ENCODE measurements around the gene CAB39L. TPM values are rescaled to one million over a fixed set of nuclear protein-coding genes. Genes with fewer than 3 reads are reported as not detected.

CAB39L gene
- total and polyA plus RNA-seq, 10 donors = 1.6 to 7.5 (median 5.9) TPM

DNA sequence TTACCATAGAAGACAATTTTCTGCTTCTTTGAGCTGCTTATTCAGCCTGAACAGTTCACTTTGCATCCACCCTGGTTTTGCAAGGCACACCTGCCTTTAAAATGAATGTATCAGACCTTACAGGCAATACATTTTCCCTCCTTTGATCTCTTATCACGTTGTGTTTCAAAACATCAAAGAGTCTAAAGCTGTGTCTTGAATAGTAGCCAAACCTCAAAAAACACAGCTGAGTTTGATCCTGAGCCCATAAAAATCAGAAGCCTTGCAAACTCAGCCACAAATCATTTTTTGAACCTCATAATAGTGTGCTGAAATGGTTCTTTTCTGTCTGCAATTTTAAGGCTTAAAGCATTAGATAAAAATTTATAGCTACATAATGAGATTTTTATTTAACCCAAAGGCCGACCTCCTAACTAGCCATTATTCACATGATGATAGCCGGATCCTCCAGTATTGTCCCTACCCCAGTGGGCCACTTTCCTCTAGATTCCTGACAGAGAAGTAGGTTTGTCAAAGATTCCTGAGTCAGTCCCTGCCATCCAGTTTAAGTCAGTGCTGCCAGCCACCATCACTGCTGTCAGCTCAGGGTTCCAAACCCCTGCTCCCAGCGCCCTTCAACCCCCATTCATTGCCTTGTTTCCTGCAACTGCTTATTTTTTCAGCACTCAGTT, 71.8 kb downstream of the CAB39L start:
- TF ChIP-seq, protein P1, sequence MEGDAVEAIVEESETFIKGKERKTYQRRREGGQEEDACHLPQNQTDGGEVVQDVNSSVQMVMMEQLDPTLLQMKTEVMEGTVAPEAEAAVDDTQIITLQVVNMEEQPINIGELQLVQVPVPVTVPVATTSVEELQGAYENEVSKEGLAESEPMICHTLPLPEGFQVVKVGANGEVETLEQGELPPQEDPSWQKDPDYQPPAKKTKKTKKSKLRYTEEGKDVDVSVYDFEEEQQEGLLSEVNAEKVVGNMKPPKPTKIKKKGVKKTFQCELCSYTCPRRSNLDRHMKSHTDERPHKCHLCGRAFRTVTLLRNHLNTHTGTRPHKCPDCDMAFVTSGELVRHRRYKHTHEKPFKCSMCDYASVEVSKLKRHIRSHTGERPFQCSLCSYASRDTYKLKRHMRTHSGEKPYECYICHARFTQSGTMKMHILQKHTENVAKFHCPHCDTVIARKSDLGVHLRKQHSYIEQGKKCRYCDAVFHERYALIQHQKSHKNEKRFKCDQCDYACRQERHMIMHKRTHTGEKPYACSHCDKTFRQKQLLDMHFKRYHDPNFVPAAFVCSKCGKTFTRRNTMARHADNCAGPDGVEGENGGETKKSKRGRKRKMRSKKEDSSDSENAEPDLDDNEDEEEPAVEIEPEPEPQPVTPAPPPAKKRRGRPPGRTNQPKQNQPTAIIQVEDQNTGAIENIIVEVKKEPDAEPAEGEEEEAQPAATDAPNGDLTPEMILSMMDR (IDR thresholded peaks at IDR 0.05 in 8 of 11, conservative IDR thresholded peaks at IDR 0.05 in 3 of 11) = no peak
- no peak for TF ChIP-seq POLR2AphosphoS5 (IDR thresholded peaks at IDR 0.05)
- no peak for TF ChIP-seq POLR2A (IDR thresholded peaks at IDR 0.05)
- Histone ChIP-seq H3K27ac (no peak overlapping the region), H3K36me3 (peaks cover 0 to 4% (median 0%) of the 10 kb centered on the region in 6 donors), H3K4me1 (peaks cover 0 to 16% (median 3%) of the 10 kb centered on the region in 6 donors), H3K27me3 (replicated peaks in 1 of 7) (no peaks in the 10 kb centered on the region), H3K4me3 (no peak overlapping the region), H3K9me3 (no peaks in the 10 kb centered on the region)
- intact Hi-C loops (cut with DNase I; ENCODE audit: low total_unique reads) = no loop called here
- 66 to 73% (median 69%) methylated on average over 4 of the region's 4 CpGs for WGBS, 5 donors
- DNase-seq = no peak

DNA sequence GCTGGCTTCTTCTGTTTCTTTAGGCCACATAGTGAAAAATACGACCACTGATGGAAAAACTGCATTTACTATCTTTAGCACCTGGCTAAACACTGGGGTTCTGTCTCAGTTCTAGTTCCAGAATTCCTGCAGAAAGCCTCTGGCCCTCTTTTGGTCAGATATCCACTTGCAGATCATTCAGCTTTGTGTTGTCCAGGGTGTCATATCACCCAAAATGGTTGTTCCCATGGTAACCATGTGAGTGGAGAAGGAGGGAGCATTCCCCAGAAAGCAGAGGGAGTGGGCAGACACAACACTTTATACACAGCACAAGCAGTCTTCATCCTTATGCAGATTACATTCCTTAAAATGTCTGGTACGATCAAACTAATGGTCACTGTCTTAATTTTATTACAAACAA, 73.5 kb downstream of the CAB39L start:
- Histone ChIP-seq H3K4me1 (peaks cover 0 to 16% (median 3%) of the 10 kb centered on the region in 6 donors), H3K27me3 (replicated peaks in 1 of 7) (no peaks in the 10 kb centered on the region), H3K9me3 (peaks cover 0 to 1% (median 0%) of the 10 kb centered on the region in 8 donors), H3K27ac (no peak overlapping the region), H3K4me3 (no peak overlapping the region), H3K36me3 (no peaks in the 10 kb centered on the region)
- 82 to 87% (median 84%) methylated on average over 2 of the region's 2 CpGs for WGBS, 5 donors
- TF ChIP-seq, protein P1 (IDR thresholded peaks at IDR 0.05 in 8 of 11, conservative IDR thresholded peaks at IDR 0.05 in 3 of 11) = no peak
- TF ChIP-seq POLR2AphosphoS5 (IDR thresholded peaks at IDR 0.05) (no peak), POLR2A (IDR thresholded peaks at IDR 0.05) (no peak)
- no peak for DNase-seq
- intact Hi-C loops (cut with DNase I; ENCODE audit: low total_unique reads) = no loop called here

DNA sequence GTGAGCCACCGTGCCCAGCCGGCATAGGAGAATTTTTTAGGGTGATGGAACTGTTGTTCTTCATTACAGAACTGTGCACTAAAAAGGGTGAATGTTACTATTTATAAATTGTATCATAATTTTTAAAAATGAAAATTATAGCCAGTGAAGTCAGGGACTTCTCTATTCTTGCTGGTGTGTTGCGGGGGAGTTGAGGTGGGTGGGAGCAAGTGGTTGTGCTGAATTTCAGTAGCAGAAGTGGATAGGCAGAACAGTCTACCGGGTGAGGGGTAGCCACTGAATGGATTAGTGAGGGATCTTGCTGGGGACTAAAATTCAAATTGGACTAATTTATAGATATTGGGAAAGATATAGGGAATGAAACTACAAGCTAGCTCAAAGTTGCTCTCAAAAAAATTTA, 74.0 kb downstream of the CAB39L start:
- TF ChIP-seq POLR2A (IDR thresholded peaks at IDR 0.05) = no peak
- TF ChIP-seq, protein P1 (IDR thresholded peaks at IDR 0.05 in 8 of 11, conservative IDR thresholded peaks at IDR 0.05 in 3 of 11) = no peak
- TF ChIP-seq POLR2AphosphoS5 (IDR thresholded peaks at IDR 0.05) = no peak
- 87 to 97% (median 91%) methylated on average over 3 to 4 of the region's 4 CpGs for WGBS, 5 donors
- no peak overlapping the region for H3K4me3 ChIP-seq
- intact Hi-C loops (cut with DNase I; ENCODE audit: low total_unique reads) = no loop called here
- H3K27ac ChIP-seq = no peak overlapping the region
- H3K27me3 ChIP-seq (replicated peaks in 1 of 7) = no peaks in the 10 kb centered on the region
- DNase-seq = no peak
- H3K36me3 ChIP-seq = no peaks in the 10 kb centered on the region
- peaks cover 0 to 6% (median 2%) of the 10 kb centered on the region in 8 donors for H3K9me3 ChIP-seq
- H3K4me1 ChIP-seq = peaks cover 0 to 15% (median 3%) of the 10 kb centered on the region in 6 donors

DNA sequence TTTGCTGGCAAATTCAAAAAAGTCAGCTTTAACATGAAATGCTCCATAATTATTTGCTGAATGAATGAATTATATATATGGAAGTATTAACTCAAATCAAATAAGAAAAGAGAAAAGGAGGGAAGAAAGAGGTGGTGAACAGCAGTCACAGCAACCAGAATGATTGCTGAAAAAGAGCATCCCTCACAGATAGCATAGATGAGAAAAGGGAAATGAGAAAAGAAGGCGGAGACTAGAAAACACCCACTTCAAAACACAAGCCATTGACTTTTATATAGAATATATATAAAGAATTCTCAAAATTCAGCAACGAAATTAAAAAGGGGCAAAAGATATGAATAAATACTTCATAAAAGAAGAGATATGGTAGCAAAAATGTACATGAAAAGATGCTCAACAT, 75.2 kb downstream of the CAB39L start:
- Histone ChIP-seq H3K27me3 (replicated peaks in 1 of 7) (no peaks in the 10 kb centered on the region), H3K4me1 (peaks cover 0 to 10% (median 3%) of the 10 kb centered on the region in 6 donors), H3K27ac (peak overlapping the region in 1 of 8 donors; percentile 9), H3K9me3 (peaks cover 0 to 18% (median 14%) of the 10 kb centered on the region in 8 donors), H3K4me3 (no peak overlapping the region), H3K36me3 (no peaks in the 10 kb centered on the region)
- TF ChIP-seq POLR2A (IDR thresholded peaks at IDR 0.05) (no peak), POLR2AphosphoS5 (IDR thresholded peaks at IDR 0.05) (no peak)
- DNase-seq = no peak
- intact Hi-C loops (cut with DNase I; ENCODE audit: low total_unique reads) = no loop called here
- 63 to 80% (median 66%) methylated on average over 2 of the region's 2 CpGs for WGBS, 5 donors
